Transverse colon (tissue), 4 donors: ENCODE results near the gene CDSN.

ENCODE experiments used
- CTCF ChIP-seq, 5 experiments: fragments of 200-600 bp in 3 of 5; fragments of 450-650 bp in 2 of 5; sonication (generic) in 3 of 5; IDR thresholded peaks; 1 replicate in 2 of 5; 2 replicates in 3 of 5; pipeline ENCODE4 v1.5.1; 2016 to 2017; ENCODE audit warnings: antibody characterized with exemption in 5 of 5, inconsistent platforms in 3 of 5, mild to moderate bottlenecking in 2 of 5, moderate library complexity in 1 of 5
- EP300 ChIP-seq: sonication (generic); formaldehyde crosslinking; IDR thresholded peaks from one replicate; pipeline ENCODE4 v1.6.1; 2017; ENCODE audit warnings: antibody characterized with exemption, low read depth
- POLR2AphosphoS5 ChIP-seq, 3 donors: sonication (generic); formaldehyde crosslinking; IDR thresholded peaks; one replicate each; pipeline ENCODE4 v1.6.1; 2016; ENCODE audit warnings: antibody characterized with exemption in 3 of 3

- TF ChIP-seq EP300 (no peak), POLR2AphosphoS5 (IDR thresholded peaks at IDR 0.05) (no peak), CTCF (IDR thresholded peaks at IDR 0.05) (no peak)
Observed at GRCh38 chr6:31138982-31139381, 18.7 kb upstream of the CDSN start, which contains the start of gene PSORS1C2.
